DMS153 treated with DMSO at 0.1 percent for 48 hours (cell line): Measurements from ENCODE around the gene MR1.
A peak's percentile ranks its signal among the peaks of the same experiment; 100 is the strongest.

Source experiments
- DNase-seq: peaks from one replicate; lab custom pipeline; 2025; ENCODE audit not compliant: unreplicated experiment; lab: John Stamatoyannopoulos, UW

The MR1 gene

DNA sequence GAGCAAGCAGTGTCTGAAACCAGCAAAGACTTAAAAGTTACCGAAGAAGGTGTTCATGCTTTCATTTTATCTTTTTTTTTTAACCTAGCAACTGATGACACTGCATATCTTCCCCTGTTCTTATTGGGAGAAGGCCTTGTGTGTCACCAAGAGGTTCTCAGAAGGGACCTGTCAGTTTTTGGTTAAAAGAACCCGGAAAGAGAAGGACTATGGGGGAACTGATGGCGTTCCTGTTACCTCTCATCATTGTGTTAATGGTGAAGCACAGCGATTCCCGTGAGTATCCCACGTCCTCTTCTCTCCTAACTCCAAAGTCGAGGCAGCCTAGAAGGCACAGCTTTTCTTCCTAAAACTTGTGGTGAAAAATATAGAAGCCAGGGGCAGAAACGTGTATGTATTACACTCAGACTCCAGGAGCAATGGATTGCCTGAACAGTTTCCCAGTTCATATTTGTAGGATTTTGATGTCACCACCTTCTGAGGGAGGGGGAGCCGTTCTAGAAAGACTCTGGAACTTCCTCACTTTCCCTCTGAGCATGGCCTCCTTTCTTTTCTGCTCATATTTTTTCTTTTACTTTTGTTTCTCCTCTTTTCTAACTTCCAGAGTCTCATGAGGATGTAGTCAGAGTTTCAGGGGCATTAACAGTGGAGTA lies at the start of gene MR1:
Gene MR1 (plus strand): TSS at position 185 of the 653 bp plus-strand sequence. CDS start 25 bp downstream, at position 210.
- DNase-seq: peak; percentile 79

DNA sequence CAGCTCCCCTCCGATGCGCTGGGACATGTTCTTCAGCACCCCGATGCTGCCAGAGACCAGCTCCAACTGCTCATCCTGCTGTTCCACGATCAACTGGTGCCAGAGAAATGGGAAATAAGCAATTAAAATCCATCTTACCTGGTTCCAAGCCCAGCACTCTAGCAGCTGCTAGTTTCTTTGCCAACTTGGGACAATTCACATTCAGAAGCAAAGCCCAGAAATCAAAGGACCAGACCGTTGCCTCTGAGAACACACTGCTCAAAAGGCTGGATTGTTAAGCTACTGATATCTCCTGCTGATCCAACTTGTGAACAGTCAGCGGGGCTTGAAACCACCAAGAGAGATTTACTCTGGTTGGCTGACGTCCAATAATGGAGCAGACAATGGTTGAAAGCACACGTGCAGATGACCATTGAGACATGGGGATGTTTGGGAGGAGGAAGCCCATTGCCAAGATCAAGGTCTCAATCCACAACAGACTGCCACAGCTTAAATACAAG lies 45.5 kb upstream of the MR1 start:
- peak; percentile 23 for DNase-seq

DNA sequence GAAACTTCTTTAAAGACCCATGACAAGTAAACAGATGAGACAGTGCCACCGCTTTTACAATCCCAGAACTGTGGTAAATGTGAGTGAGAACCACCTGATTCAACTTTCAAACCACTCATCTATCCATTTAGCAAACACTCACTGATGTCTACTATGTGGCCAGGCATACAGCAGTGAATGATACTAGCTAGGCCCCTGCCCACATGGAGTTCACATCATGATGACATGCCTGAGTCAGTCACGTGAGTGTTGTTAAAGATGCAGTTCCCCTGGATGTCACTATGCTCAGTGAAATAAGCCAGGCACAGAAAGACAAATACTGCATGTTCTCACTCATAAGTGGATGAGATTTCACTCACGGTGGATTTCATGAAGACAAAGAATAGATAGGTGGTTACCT lies 39.5 kb upstream of the MR1 start:
- no peak for DNase-seq

DNA sequence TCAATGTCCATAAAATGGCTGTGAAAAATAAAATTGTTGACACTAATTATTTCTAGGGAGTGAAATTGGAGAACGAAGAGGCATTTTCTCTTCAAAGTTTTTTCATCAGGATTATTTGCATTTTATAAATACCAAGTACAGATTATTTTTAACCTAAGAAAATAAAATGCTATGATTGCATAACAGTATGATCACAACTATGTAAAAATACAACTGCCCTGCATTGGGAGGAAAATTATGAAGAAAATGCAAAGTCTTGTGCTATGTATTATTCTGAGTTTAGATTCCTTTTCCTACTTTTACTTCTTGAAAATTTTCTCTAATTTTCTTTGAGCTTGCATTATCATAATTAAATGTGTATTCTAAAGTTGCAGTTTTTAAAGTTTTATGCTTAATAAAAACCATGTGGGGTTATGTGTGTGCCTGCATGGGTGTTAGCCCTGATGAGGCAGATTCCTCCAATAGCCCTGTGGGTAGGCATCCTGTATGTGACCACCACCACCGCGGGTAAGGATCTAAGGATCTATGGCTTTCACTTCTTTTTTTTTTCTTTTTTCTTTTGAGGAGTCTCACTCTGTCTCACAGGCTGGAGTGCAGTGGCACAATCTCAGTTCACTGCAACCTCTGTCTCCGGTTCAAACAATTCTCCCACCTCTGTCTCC lies 35.8 kb upstream of the MR1 start:
- DNase-seq: no peak

DNA sequence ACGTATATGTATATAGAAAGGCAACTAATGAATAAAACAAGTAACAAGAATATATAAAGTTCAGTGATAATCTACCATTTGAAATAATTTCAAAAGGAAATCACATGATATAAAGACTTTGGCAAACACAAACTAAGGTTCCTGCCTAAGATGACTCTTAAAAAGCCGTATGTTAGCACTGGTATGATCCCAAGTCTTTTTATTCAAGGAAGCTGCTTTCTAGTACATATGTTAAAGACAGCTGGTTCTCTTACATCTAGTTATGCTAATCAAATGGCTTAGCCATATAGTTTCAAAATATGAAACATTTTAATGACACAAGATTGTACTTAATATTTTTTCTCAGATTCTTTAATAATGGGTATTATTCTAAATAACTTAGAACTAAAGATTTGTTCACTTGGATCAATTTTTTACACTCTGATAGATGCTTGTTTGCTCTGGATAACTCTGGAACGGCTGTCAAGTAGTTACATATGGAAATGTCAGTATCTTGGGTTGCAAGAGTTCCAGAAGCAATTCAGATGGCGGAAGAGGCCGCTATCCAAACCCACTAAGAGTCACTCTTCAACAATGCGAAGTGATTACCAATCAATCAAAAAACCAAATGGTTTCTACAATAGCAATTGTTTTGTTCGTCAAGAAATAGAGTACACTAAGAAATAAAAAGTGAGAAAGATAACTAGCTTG lies 32.5 kb upstream of the MR1 start:
- DNase-seq: no peak

DNA sequence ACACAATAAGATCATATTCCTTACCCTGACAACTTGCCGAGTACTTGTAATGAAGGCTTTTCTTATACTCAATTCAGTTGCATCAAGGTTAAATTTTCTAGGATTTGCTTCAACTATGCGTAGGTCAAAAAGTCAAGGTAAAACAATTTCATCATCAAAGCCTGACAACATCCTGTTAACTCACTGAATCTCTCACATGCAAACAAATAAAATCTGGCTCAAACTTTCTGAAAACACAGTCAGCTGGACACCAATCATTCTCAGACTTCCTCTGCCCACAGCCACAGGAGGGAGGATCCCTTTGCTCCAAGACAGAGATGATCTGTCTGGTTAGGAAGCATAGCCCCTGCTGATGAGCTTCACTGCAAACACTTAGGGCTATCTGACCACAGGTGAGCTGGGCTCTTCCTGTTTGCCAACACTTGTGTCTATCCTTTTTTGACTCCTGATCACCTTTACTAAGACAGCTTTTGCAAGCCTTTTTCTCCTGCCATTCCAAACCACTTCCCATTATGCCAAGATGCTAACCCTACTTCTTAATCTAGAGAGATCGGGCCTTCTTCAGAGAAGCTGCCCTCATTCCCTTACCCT lies 31.1 kb upstream of the MR1 start:
- no peak for DNase-seq

DNA sequence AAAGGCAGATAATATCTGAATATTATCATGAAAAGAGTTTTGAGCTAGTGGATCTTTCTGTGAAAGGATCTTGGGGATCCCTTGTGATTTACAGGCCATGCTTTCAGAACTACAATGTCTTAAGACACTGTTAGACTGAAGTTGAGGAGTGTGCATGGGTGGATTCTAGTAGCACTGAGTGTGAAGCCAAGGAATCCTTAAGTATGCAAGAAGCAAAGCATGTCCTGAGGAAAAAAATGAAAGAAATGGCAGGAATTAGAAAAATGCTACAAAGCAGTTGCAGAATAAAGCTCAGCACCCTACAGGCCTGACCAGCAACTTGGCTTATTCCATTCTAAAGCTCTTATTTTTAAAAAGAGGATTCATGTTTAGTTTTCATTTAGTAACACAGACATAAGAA lies 23.0 kb upstream of the MR1 start:
- DNase-seq: no peak

DNA sequence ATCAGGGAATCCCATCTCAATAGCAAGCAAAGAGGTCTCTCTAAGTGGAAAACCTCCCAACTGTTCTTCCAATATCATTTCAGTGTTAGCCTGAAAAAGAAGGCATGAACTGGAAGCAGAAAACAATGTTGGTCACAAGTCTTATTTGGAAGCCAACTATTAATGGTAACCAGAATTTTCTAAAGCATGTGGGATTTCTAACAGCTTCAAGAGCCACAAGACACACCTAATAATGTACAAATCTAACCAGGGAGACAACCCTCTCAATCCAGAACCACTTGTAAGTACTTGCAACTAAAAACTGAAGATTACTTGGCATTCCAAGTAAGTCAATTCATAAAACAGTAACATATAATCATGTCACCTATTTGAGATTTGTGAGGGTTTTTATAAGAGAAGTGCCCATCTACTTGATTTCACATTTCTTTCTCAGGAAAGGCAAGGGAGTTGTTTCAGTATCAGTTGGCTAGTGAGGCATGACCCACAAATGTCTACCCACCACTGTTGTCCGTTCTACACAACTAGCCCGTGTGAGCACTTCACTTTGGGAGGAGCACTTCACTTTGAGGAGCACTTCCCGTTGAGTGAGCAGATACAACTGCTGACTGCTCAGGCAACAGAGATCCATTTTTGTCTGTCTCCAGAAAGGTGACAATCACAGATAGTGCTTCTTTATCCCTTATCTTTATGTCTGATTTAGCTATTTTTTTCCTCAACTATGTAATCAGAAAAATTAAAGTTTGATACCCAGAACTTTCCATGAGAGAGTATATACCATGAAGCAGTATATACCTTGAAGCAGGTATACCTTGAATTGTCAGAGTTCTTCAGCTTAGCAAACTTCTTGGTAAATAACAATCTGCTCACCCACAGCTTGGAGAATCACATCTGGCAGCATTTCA lies 22.2 kb upstream of the MR1 start:
- DNase-seq: no peak

DNA sequence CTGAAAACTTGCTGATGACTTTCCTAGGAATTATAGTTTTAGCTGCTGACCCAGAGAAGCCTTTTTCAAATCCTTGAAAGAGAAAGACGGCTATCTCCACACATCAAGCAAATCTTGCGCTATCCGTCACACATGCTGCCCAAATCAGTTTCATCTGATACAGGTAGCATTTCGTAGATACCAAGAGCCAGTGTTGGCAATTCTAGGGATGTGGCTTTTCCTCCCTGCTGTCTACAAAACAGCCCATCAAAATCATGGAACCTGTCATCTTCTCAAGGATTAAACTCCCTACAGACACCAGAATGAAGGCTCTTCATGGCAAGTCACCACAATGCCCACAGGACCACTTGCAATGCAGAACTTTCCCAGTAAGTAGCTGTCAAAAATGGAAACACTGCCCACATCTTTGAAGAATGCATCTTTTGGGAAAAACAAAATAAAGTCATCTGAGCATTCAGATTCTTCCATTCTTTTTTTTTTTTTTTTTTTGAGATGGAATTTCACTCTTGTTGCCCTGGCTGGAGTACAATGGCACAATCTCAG lies 21.5 kb upstream of the MR1 start:
- no peak for DNase-seq

DNA sequence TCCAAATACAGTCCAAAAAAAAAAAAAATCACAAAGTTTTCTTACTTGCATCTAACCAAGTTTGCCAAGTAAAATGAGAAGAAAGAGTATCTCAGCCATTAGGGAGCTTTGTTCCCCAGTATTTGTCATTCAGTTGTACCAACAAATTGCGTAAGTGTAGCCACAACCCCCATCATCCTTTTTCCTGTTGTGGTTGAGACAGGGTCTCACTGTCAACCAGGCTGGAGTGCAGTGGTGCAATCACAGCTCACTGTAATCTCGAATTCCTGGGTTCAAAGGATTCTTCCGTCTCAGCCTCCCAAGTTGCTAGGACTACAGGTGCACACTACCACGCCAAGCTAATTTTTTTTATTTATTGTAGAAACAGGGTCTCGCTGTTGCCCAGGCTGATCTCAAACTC lies 20.6 kb upstream of the MR1 start:
- no peak for DNase-seq

DNA sequence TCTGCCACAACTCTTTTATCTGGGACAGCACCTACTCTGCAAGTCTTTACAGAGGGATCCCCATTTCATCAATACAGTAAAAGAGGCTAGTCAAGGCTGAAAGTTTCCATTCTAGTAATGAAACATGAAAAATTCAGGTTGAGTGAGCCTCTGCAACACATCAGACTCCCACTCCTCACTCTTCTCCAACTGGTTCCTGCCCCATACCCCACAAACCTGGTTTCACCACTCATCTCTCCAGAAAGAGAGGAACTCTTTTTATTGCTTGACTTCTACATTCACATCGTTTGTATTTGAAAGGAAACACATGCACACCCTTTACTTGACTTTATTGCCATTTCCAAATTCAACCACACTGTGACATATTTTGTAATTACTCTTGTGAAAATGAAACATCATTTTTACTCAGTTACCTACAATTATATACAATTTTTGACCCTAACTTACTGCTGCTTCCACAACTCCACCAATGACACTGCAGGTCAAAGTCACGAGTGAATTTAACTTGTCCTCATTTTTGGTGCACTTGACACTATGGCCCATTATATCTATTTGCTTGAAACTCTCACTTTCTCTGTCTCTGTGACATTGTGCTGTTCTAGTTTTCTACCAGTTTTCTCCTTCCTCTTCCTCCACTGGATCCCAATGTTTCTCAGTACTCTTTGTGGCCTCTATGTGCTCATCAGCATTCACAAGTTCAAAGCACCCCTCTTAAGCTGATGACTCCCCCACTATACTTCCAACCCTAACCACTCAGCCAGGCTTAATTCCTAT lies 19.1 kb upstream of the MR1 start:
- no peak for DNase-seq

DNA sequence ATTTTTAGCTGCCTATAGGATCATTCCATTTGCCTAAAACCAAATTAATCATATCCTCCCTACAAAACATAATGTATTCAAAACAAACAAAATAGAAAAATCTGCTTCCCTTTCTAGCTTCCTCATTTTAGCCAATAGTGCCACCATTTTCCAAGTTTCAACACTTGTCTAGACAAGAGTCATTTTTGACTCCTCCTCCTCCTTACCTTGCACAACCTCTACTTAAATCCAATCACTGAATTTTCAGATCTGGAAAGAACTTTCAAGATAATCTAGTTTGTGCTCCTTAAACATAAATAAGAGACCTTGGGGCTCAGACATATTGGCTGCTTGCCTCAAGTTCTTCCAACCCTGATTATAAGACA lies 18.6 kb upstream of the MR1 start:
- DNase-seq: no peak

DNA sequence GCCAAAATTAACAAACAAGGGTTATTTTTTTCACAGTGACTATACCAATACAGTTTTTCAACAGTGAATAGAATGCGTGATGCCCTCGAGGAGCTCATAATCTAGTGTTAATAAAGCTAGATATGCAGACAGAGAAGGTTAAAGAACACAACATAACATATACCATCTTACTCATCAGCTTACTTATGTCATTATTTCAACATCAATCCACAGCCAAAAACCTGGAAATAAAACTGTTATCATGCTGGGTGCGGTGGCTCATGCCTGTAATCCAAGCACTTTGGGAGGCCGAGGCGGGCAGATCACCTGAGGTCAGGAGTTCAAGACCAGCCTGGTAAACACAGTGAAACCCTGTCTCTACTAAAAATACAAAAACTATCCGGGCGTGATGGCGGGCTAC lies 17.2 kb upstream of the MR1 start:
- DNase-seq: no peak

DNA sequence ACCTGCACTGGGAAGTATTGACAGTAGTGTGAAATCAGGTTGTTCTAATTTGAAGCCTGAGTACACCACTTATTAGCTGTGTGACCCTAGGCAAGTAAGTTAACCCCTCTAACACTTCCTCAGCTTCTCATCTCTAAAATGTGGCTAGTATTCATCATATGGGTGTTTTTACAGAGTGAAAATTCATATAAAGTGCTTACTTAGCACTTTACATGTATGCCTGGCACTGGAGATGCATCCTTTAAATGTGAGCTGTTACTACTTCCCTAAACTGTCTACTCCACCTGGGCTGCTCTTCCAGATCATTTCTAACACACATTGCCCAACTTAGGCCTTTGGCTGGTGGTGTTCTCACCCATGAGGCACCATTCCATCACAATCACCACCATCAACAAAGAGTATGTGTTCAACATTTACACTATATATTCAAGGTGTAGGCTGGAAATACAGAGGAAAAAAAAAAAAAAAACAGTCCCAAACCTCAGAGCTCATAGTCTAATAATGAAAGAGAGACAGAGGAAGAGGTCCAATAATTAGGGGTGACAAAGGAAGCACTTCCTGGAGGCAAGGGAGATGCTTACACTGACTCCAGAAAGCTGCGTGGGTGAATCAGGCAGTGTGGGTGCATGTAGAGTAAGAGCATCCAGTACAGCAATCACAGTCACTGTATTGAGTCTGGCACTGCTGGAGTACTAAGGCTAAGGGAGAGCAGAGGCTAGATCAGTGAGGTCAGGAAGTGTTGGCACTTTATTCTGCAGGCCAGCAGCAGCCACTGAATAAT lies 14.7 kb upstream of the MR1 start:
- no peak for DNase-seq

DNA sequence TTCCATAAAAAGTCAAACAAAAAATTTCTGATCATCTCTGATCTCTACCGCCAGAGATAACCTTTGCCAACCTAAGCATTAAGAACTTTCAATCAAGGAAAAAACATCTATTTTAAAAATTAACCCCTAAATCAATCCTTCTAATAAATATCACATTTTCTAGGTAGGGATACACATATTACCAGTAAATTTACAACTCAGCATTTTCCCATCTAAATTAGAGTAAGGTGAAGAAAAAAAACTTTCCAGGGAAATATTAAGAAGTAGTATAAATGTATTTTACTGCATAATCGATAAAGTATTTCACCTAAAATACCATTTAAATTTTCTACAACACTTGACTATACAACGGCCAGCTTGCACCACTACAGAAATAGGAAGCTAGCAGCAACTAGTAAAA lies 12.6 kb upstream of the MR1 start:
- no peak for DNase-seq

DNA sequence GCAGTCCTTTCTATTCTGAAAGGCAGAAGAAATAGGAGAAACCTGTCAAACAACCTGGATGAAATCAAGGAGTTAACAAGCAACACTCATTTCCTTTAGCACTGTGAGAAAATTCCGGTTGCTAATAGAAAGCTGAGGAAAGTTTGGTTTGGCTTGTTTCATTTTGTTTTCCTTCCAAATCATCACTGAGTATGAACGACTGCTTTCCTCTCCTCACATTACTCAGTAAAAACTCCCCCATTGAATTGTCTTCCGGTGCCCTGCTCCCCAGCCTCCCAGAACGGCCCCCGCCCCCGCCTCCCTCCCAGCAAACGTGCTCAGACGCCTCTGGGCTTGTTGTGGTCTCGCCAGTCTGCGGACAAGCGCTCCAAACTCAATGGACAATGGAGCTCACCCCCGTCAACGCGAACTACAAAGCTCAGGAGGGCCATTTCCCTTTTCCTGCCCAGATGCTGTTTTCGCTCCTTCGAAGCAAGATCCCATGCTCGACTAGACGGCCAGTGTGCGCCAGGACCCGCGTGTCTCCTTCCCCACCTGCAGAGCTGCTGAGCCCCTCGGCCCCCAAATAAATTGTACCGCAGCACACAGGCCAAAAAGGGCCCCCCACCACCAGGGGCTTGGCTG lies 11.9 kb upstream of the MR1 start:
- DNase-seq: peak; percentile 55

DNA sequence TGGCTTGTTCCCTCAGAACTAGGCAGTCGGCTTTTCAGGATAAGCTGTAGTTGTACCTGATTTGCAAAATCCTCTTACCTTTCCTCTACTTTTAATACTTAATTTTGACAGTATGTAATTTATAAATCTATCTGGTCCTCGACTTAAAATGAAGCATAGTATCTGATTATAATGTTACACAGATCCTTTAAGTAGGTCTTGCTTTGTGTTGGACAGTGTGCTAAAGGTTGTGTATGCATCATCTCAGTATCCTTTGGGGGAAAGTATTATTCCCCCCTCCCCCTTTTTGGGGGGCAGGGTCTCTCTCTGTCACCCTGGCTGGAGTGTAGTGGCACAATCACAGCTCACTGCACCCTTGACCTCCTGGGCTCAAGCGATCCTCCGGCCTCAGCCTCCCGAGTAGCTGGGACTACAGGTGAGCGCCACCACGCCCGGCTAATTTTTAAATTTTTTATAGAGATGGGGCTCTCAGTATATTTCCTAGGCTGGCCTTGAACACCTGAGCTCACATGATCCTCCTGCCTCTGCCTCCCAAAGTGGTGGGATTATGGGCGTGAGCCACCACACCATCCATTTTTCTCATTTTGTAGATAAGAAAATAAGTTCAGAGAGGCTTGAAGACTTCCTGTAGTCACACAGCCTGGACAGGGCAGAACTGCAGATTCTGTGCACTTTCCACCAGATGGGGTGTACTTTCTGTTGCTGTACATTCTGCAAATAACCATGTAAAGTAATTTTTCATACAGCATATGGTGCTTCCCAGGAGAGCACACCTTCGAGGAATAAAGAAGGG lies 10.3 kb upstream of the MR1 start:
- DNase-seq: no peak

DNA sequence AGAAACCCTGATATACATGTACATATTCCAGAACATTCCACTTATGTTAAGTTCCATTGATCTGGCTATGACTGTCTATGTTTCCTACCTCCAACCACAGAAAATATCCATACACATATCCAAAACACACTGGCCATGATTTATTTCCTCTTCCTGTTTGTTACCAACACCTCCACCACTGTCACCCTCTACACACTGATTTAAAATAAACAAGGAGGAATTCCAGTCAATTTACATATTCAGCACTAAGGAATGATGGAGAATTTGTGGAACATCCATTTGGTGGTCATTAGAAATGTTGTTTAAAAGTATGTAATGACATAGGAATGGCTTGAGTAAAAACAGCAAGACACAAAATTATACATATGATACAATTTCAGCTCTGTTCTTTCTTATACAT lies 5.6 kb upstream of the MR1 start:
- no peak for DNase-seq
